B cell (primary cell): ENCODE data around the gene TBC1D4.

Experiments used
- CTCF ChIP-seq: fragments of 200-600 bp; IDR thresholded peaks from one replicate; pipeline ENCODE4 v1.8.0; 2022; ENCODE audit warnings: antibody characterized with exemption, mild to moderate bottlenecking
- EZH2 ChIP-seq: IDR thresholded peaks from 2 replicates; pipeline ENCODE4 v1.6.1; 2012; ENCODE audit warnings: borderline replicate concordance, low read depth, mild to moderate bottlenecking, moderate library complexity, low read length; ENCODE audit not compliant: insufficient read depth, poor library complexity, severe bottlenecking

- TF ChIP-seq CTCF (no peak), EZH2 (no peak)
Observed at GRCh38 chr13:75430436-75431209, 51.3 kb downstream of the TBC1D4 start.
